Epithelial cell of proximal tubule (primary cell): ENCODE measurements around the gene RTN4RL1. TPM values are rescaled to one million over a fixed set of nuclear protein-coding genes. Genes with fewer than 3 reads are reported as not detected.

Source experiments
- DNase-seq: peaks from one replicate; pipeline ENCODE4 v3.0.0-alpha.2; 2011; ENCODE audit warnings: low read depth
- H3K4me3 ChIP-seq: 2 replicates; pipeline ENCODE4 v1.5.1; 2011; ENCODE audit warnings: low read depth, mild to moderate bottlenecking, low read length
- total RNA-seq: library from RNA; depleted of rRNA; stranded (reverse); fragments of >200 nt; gene quantifications from 2 replicates; pipeline ENCODE4 v1.2.3, GENCODE V29; 2015
- TF ChIP-seq, protein P1 (sequence below): conservative IDR thresholded peaks from 2 replicates; pipeline ENCODE4 v1.5.1; 2012; ENCODE audit warnings: low read depth, mild to moderate bottlenecking, low read length

RTN4RL1 gene
- total RNA-seq, 1 donor from 2014 or later = not detected

DNA sequence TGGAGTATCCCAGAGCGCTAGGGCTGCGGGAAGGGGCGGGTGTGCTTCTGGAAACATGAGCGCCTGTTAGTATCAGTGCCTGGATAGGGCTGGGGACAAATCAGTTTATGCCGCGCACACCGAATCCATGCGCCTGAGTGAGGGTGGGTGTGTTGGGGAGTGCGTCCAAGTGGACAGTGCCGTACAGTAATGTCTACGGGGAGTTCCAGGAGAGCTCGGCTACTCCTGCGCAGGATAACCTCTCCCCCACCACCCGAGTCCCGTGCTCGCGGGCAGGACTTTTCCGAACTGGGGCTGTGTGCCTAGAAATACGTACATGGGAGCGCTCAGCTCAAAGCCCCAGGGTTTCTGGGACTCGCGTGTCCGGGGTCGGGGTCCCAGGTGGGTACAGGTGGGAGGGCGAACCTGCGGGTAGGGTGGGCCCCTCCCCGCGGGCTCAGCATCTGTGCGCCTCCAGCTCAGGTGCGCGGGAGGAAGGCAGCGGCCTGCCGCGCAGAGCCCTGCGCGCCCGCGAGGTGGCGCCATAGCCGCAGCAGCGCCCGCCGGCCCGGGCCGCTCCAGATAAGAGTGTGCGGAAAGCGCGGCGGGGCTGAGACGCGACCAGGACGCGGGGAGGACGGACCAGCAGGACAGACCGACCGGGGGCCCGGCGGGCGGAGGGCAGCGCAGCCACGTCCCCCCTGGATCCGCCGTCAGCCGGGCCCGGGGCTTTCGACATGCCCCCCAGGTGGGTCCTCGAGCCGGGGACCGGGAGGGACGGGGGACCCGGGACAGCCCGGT, 29.6 kb upstream of the RTN4RL1 start, which contains the start of gene HIC1:
Gene HIC1, plus strand, starts transcription at position 592 of the 780 bp plus-strand sequence. CDS start 1,588 bp downstream, outside the sequence.
- peak within 1 kb of the TSS; percentile 52 for H3K4me3 ChIP-seq
- no peak for DNase-seq
- TF ChIP-seq, protein P1, sequence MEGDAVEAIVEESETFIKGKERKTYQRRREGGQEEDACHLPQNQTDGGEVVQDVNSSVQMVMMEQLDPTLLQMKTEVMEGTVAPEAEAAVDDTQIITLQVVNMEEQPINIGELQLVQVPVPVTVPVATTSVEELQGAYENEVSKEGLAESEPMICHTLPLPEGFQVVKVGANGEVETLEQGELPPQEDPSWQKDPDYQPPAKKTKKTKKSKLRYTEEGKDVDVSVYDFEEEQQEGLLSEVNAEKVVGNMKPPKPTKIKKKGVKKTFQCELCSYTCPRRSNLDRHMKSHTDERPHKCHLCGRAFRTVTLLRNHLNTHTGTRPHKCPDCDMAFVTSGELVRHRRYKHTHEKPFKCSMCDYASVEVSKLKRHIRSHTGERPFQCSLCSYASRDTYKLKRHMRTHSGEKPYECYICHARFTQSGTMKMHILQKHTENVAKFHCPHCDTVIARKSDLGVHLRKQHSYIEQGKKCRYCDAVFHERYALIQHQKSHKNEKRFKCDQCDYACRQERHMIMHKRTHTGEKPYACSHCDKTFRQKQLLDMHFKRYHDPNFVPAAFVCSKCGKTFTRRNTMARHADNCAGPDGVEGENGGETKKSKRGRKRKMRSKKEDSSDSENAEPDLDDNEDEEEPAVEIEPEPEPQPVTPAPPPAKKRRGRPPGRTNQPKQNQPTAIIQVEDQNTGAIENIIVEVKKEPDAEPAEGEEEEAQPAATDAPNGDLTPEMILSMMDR = peak; percentile 76

DNA sequence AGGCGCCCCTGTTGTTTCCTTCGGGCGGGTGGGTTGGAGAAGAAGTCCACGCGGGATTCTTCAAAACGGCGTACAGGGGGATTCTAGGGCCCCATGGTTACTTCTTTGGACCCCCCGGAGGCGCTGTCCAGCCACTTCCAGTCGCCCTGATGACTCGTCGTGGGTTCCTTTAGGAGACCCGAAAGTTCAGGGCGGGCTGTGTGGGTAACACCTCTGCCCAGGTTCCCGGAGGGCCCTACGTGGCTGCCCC, 29.1 kb upstream of the RTN4RL1 start:
- DNase-seq = no peak
- TF ChIP-seq, protein P1 = no peak
- peak overlapping the region; percentile 52 for H3K4me3 ChIP-seq

DNA sequence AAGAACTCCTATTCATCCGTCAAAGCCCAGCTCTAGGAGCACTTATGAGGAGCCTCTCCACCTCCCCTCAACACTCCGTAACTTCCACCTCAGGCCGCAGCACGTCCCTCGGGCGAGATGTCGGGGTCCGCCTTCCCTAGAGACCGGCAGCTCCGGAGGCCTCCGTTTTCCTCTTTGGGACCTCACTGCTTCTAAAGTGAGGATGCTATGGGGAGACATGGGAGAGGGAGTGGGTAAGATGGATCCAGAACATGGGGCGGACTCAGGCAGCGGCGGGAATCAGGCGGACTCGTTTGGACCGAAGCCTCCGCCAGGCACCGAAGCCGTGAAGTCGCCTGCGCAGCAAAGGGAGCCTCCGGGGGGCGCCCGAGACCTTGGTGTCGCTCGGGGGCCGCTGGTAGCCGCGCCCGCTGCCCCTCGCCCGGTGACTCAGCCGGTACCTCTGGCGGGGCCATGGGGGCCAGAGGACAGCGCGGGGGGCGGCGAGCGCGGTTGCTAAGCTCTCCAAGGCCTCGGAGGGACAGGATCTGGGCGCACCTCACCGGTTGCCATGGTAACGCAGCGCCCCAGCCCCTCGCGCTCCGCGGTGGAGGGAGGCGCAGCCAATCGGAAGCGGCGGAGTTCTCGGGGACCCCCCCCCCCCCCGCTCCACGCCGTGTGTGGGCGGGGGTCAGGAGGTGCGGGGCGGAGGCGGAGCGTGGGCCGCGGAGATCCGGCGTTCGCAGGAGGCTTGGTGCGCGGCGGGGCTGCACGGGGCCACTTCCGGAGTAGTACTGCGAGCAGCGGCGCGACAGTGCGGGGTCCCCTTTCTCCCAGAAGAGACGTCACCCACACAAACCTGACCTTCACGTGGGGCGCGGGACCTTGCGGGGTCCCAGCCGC, 28.5 kb upstream of the RTN4RL1 start:
- H3K4me3 ChIP-seq = peak overlapping the region; percentile 52
- DNase-seq = no peak
- TF ChIP-seq, protein P1 = peak; percentile 46

DNA sequence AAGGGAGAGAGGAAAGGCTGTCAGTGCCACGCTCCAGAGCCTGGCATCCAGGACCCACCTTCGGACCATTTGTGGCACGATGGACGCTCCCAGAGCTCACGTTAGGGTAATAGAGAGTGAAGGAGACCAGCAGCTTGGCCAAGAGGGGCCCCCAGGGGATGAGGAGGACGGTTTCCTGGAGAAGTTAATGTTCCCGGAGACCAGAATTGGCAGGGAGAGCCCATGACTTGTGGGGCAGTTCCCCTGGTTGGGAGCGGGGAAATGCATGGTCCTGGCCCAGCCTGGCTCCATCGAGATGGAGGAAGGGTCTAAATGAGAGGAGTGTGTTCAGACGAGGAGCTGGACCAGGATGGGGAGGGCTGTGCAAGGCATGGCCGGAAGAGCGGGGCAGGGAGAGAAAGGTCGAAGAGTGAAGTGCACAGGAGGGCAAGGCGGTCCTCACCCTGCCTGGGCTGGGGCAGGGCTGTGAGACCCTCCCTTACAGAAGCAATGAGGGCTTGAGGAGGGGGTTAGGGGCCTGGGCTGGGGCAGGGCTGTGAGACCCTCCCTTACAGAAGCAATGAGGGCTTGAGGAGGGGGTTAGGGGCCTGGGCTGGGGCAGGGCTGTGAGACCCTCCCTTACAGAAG, 26.9 kb upstream of the RTN4RL1 start:
- no peak overlapping the region for H3K4me3 ChIP-seq
- no peak for DNase-seq
- TF ChIP-seq, protein P1 = no peak

DNA sequence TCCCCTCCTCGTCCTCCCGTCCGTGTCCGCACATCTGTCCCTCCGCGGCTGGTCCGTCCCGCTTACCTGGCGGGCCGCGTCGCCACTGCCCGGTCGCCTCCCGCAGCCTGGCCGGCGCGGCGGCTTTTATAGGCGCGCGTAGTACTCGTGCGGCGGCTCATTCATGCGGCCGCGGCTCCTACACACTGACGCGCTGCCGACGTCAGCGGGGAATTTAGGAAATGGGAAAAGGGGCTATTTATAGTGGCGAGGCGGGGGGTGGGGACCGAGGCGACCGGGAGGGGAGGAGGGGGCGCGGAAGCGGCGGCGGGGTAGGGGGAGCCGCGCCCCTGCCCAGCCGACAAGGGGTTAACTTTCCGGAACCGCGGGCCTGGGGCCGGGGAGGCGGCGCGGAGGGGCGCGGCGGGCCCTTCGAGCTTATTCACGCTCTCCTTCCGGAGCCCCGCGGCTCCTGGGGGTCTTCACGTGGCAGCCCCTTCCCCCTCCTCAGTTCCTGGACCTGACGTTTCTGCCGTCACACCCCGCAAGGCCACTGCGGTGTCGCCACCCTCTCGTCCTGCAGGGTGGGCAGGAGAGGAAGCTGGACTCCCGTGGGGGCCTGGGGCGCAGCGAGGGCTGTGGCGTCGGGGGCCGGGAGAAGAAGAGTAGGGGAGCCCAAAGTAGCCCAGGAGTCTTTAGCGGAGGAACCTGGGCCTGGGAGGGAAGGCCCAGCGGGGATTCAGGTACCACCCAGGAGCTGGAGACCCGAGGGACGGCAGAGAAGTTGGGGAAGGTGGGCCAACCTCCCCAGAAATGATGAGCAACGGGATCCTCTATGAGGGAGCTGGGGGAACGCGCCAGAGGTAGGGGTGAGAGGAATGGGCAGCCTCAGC, 26.2 kb upstream of the RTN4RL1 start:
- DNase-seq = no peak
- TF ChIP-seq, protein P1 = no peak
- peak overlapping the region; percentile 66 for H3K4me3 ChIP-seq
